Vagina (tissue), 2 donors: ENCODE measurements around the gene AJUBA. TPM values are rescaled to one million over a fixed set of nuclear protein-coding genes. Genes with fewer than 3 reads are reported as not detected.
A peak's percentile ranks its signal among the peaks of the same experiment; 100 is the strongest.
"Not testable (repeated sequence)": the region's sequence is repeated elsewhere in the genome, so short reads cannot be mapped to it uniquely, and the experiment has no call there.

ENCODE experiments used
- DNase-seq, 2 donors: peaks; one replicate each; pipeline ENCODE4 v3.0.0-alpha.2; 2017; ENCODE audit errors: extremely low spot score in 2 of 2
- H3K27ac ChIP-seq: fragments of 200-600 bp; sonication (generic); one replicate; pipeline ENCODE4 v1.5.1; 2019
- H3K27me3 ChIP-seq: fragments of 200-600 bp; sonication (generic); one replicate; pipeline ENCODE4 v1.5.1; 2019
- H3K36me3 ChIP-seq, 2 donors: fragments of 200-600 bp; sonication (generic); one replicate each; pipeline ENCODE4 v1.5.1; 2017 to 2019
- H3K4me1 ChIP-seq: fragments of 200-600 bp; sonication (generic); one replicate; pipeline ENCODE4 v1.5.1; 2019
- H3K4me3 ChIP-seq, 2 donors: fragments of 200-600 bp; sonication (generic); 1 replicate in 1 of 2; 2 replicates in 1 of 2; pipeline ENCODE4 v1.5.1; 2016 to 2019
- H3K9me3 ChIP-seq: fragments of 200-600 bp; sonication (generic); one replicate; pipeline ENCODE4 v1.5.1; 2019
- POLR2A ChIP-seq, 2 donors: fragments of 450-650 bp; IDR thresholded peaks; one replicate each; pipeline ENCODE4 v1.6.1; 2017; ENCODE audit warnings: antibody characterized with exemption in 2 of 2, mild to moderate bottlenecking in 2 of 2, moderate library complexity in 2 of 2
- POLR2AphosphoS5 ChIP-seq, 2 donors: sonication (generic); formaldehyde crosslinking; IDR thresholded peaks; one replicate each; pipeline ENCODE4 v1.9.0; 2017; ENCODE audit warnings: antibody characterized with exemption in 2 of 2, mild to moderate bottlenecking in 2 of 2, low read depth in 1 of 2; ENCODE audit not compliant: insufficient read depth in 1 of 2
- intact Hi-C: fragments of 100-400 bp; cut with DNase I; formaldehyde crosslinking; loops from one replicate; pipeline ENCODE4 v1.15.1; 2023
- total RNA-seq: library from RNA; depleted of rRNA; stranded (reverse); fragments of >200 nt; gene quantifications from one replicate; pipeline ENCODE4 v1.2.3, GENCODE V29; 2016
- TF ChIP-seq, protein P1 (sequence below), 3 experiments: fragments of 450-650 bp in 2 of 3; fragments of 200-600 bp in 1 of 3; sonication (generic) in 1 of 3; IDR thresholded peaks; one replicate each; pipeline ENCODE4 v1.5.1; 2017 to 2019; ENCODE audit warnings: antibody characterized with exemption in 3 of 3, mild to moderate bottlenecking in 2 of 3, moderate library complexity in 2 of 3

Gene AJUBA
- total RNA-seq, 1 donor from 2014 or later = 21.9 TPM

DNA sequence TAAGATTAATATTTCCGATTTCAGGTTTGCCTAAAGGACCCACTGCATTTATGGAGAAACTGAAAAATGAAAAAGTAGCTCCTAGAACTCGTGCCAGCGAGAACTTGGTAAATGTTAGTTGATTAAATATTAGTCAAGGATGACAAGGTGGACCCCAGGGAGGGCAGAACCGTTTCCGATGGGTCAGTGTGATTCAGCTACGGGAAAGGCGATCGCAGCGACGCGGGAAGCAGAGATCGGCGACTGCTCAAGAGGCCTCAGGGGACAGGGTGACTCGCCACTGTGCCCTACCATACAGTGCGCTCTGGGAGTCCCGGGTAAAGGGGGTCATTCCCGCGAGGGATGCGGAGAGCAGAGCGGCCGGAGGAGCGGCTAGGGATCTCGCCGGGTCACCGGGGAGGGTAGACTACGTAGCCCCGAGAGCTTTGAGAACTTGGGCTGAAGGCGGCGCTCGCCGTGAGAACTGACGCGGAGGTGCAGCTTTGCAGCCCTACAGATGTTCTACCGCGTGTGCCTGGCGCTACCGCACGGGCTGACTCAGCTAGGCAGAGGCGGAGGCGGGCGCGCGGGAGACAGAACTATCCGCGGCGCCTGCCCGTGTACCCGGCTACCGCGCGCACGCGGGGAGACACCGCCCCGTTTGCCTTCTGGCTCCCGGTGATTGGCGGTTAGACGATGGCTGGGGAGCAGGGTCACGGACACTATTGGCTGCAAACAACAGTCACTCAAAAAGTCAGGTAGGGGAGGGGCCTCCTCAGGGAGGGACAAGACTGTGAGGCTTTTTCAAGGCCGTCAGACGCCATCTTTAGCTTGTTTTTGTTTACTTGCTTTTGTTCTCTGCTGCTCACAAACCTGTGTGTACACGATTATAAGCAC, 24.4 kb upstream of the AJUBA start:
- peak in 1 of 2 donors; percentile 99 for DNase-seq
- Histone ChIP-seq H3K27me3 (no peaks in the 10 kb centered on the region), H3K4me1 (peaks cover 18% of the 10 kb centered on the region), H3K4me3 (peak overlapping the region; percentile 68 to 72), H3K9me3 (no peaks in the 10 kb centered on the region), H3K27ac (peak overlapping the region; percentile 92), H3K36me3 (no peaks in the 10 kb centered on the region)
- TF ChIP-seq, protein P1, sequence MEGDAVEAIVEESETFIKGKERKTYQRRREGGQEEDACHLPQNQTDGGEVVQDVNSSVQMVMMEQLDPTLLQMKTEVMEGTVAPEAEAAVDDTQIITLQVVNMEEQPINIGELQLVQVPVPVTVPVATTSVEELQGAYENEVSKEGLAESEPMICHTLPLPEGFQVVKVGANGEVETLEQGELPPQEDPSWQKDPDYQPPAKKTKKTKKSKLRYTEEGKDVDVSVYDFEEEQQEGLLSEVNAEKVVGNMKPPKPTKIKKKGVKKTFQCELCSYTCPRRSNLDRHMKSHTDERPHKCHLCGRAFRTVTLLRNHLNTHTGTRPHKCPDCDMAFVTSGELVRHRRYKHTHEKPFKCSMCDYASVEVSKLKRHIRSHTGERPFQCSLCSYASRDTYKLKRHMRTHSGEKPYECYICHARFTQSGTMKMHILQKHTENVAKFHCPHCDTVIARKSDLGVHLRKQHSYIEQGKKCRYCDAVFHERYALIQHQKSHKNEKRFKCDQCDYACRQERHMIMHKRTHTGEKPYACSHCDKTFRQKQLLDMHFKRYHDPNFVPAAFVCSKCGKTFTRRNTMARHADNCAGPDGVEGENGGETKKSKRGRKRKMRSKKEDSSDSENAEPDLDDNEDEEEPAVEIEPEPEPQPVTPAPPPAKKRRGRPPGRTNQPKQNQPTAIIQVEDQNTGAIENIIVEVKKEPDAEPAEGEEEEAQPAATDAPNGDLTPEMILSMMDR (IDR thresholded peaks at IDR 0.05) = no peak
- peak; percentile 94 to 98 for TF ChIP-seq POLR2AphosphoS5 (IDR thresholded peaks at IDR 0.05; ENCODE audit: insufficient read depth in 1 of 2, low read depth in 1 of 2)
- peak in 1 of 2 donors; percentile 90 for TF ChIP-seq POLR2A (IDR thresholded peaks at IDR 0.05)
- intact Hi-C loops = loop anchor here (5.0 kb wide), 1 partner anchor 1401 kb away; no protein-coding TSS in a partner anchor

DNA sequence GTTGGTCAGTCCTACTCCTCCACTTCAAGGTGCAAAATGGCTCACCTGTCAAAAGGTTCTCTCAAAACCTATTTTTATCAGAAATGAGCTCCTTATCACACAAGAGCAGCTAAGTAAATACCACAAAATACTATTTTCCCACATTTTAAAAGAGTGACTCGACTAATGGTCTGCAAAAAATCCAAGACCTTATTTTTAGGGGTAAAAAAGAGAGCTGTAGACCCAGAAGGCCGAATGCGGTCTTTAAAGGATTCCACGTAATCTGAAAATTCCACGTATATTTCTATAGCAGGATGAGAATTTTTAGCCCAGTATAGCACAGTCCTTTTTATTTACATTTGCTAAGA, 23.8 kb upstream of the AJUBA start:
- Histone ChIP-seq H3K4me1 (peaks cover 18% of the 10 kb centered on the region), H3K4me3 (peak overlapping the region; percentile 68 to 72), H3K9me3 (no peaks in the 10 kb centered on the region), H3K27ac (peak overlapping the region; percentile 92), H3K27me3 (no peaks in the 10 kb centered on the region), H3K36me3 (no peaks in the 10 kb centered on the region)
- intact Hi-C loops = loop anchor here (5.0 kb wide), 1 partner anchor 1401 kb away; no protein-coding TSS in a partner anchor
- DNase-seq = no peak
- no peak for TF ChIP-seq POLR2A (IDR thresholded peaks at IDR 0.05)
- TF ChIP-seq, protein P1 (IDR thresholded peaks at IDR 0.05) = no peak
- no peak for TF ChIP-seq POLR2AphosphoS5 (IDR thresholded peaks at IDR 0.05; ENCODE audit: insufficient read depth in 1 of 2, low read depth in 1 of 2)

DNA sequence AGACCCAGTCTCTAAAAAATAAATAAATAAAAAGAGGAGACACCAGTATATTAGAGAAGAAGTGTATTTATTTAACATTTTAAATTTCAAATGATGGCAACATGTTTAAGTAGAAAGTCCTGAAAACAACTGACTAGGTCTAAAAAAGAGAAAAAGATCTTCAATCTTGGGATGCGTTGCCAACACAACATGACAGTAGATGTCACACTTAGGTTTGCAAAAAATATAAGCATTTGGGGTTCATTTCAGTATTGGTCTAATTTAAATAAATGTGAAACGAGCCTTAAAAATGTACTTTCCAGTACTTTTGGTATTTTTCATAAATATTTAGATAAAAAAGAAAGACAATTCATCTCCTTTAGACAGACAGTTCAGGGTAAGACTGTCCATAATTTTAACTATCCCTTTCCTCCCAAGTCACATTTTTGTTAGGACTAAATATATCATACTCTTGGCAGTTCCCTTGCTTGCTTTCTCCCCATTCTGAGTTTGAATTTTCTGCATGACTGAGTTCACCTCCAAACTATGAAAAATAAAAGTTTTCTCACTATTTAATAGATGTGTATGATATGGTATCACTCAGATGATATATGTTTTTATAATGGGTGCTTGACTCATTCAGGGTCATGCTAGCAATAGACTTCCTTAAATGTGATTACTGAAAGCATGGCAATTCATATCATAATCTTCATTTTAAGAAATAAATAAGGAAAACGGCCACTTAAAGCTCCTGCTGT, 23.3 kb upstream of the AJUBA start:
- Histone ChIP-seq H3K36me3 (no peaks in the 10 kb centered on the region), H3K27me3 (no peaks in the 10 kb centered on the region), H3K9me3 (no peaks in the 10 kb centered on the region), H3K27ac (peak overlapping the region; percentile 92), H3K4me3 (no peak overlapping the region), H3K4me1 (peaks cover 18% of the 10 kb centered on the region)
- no peak for DNase-seq
- intact Hi-C loops = loop anchor here (5.0 kb wide), 1 partner anchor 1402 kb away; no protein-coding TSS in a partner anchor
- TF ChIP-seq, protein P1 (IDR thresholded peaks at IDR 0.05) = no peak
- no peak for TF ChIP-seq POLR2A (IDR thresholded peaks at IDR 0.05)
- TF ChIP-seq POLR2AphosphoS5 (IDR thresholded peaks at IDR 0.05; ENCODE audit: insufficient read depth in 1 of 2, low read depth in 1 of 2) = no peak

DNA sequence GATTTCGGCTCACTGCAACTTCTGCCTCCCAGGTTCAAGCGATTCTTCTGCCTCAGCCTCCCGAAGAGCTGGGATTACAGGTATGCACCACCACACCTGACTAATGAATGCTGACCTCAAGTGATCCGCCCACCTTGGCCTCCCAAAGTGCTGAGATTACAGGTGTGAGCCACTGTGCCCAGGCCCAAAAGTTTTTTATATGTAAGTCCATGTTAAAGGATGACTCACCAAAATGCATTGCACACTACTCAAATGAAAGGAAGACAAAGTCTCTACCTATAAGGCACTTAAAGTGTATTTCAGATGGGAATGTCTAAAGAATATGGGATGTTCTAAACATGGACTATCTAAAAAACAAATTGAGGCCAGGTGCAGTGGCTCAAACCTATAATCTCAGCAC, 21.9 kb upstream of the AJUBA start:
- H3K27me3 ChIP-seq, DNase-seq, H3K36me3 ChIP-seq, intact Hi-C loops, H3K4me3 ChIP-seq, H3K27ac ChIP-seq, H3K9me3 ChIP-seq: not testable (repeated sequence)
- peaks cover 13% of the 10 kb centered on the region for H3K4me1 ChIP-seq

DNA sequence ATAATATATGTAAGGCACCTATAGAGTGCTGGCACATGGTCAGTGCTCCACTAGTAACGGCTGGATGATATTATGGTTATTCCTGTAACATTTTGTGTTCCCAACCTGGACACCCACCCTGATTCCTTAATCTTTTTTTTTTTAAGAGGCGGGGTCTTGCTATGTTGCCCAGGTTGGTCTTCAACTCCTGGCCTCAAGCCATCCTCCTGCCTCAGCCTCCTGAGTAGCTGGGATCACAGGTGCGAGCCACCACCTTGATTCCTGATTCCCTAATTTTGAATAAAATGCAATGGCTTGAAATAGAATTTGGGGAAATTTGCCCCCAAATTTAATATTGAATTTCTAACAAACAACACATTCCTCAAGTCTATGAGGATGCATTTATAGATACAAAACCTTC, 20.2 kb upstream of the AJUBA start:
- H3K4me1 ChIP-seq = peaks cover 6% of the 10 kb centered on the region
- TF ChIP-seq POLR2A (IDR thresholded peaks at IDR 0.05) (no peak), POLR2AphosphoS5 (IDR thresholded peaks at IDR 0.05; ENCODE audit: insufficient read depth in 1 of 2, low read depth in 1 of 2) (no peak)
- TF ChIP-seq, protein P1 (IDR thresholded peaks at IDR 0.05) = no peak
- H3K36me3 ChIP-seq = no peaks in the 10 kb centered on the region
- H3K27me3 ChIP-seq = no peaks in the 10 kb centered on the region
- no peak overlapping the region for H3K27ac ChIP-seq
- no peak overlapping the region for H3K4me3 ChIP-seq
- intact Hi-C loops = no loop called here
- H3K9me3 ChIP-seq = no peaks in the 10 kb centered on the region
- DNase-seq = no peak
